Suppressor macrophage treated with lipopolysaccharide for 4 hours (primary cell): ENCODE measurements around the gene COL4A4.

ENCODE experiments used
- DNase-seq: peaks from one replicate; pipeline ENCODE4 v3.0.0-alpha.2; 2020

The COL4A4 gene

DNA sequence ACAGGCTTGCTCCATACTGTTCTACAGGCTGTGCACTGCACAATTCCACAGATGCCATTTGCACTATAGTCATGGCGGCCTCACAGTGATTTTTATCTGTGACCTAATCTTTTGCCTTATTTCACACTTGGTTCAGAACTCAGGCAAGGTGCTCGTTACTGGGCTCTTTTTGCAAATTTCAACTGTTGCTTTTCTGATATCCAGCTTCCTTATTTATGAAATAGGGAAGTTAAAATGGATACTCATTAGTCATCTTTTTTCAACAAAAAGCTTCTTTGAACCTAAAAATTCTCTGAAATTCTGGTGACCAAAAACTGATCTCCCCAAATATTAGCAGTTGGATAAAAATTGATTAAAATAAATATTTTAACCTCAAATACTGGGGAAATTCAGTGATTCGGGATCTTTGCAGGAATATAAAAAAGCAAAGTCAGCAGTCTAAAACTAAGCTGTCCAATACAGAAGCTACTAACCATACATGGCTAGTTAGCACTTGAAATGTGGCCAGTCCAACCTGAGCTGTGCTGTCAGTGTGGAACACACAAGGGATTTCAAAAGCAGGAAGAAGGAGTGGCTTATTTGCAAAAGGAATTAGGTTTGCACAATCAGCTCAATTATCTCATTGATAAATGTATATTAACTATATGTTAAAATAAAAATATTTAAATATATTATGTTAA is 134.4 kb downstream of the COL4A4 start:
- DNase-seq: peak; percentile 18

DNA sequence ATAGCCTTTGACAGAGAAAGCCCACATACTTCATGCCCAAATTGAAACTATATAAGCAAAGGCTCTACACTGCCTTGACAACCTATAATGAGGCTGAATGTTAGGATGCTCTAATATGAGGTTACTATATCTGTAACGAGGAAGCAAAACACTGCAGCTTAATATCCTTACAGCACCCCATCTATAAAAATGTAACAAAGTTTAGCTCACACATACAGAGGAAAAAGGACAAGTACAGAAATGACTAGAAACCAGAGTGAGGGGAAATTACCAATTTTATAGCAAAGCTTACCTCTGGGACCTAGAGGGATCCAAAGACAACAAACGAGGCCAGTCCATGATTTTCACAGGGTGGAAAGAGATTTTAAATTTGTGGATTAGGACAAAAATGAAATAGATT is 138.5 kb downstream of the COL4A4 start:
- no peak for DNase-seq

- DNase-seq: no peak
These were observed 141.4 kb downstream of the COL4A4 start for GRCh38 chr2:227022608-227023007.

GRCh38 chr2:227020416-227020815 is 143.6 kb downstream of the COL4A4 start:
- no peak for DNase-seq

GRCh38 chr2:227016894-227017293 is 147.1 kb downstream of the COL4A4 start:
- no peak for DNase-seq

DNA sequence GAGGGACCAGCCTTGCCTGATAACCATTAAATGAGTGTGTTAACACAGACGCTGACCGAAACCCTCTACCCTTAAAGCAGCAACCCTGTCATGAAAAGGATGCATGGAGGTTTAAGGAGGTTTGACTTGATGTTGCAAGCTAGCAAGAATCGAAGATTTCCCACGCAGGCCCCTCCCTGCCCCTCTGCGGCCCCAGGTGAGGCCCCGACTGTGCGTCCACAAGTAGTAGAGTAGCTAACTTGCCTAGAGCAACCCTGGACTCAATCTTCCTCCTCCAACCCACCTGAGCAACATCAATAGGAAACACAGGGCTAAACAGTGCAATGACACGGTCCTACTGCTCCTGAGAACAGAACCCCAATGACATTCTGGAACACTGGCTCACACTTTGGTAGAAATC is 150.1 kb downstream of the COL4A4 start:
- no peak for DNase-seq

DNA sequence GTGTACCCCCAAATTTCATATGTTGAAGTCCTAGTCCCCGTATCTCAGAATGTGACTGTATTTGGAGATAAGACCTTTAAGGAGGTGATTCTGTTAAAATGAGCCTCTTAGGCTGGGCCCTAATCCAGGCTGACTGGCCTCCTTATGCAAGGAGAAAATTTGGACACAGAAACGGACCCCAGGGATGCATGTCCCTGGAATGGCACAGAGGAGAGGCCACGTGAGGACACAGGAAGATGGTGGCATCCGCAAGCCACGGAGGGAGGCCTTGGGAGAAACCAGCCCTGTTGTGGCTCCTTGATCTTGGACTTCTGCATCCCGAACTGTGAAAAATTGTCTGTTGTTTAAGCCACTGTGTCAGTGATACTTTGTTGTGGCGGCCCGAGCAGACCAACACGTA is 150.7 kb downstream of the COL4A4 start:
- no peak for DNase-seq

DNA sequence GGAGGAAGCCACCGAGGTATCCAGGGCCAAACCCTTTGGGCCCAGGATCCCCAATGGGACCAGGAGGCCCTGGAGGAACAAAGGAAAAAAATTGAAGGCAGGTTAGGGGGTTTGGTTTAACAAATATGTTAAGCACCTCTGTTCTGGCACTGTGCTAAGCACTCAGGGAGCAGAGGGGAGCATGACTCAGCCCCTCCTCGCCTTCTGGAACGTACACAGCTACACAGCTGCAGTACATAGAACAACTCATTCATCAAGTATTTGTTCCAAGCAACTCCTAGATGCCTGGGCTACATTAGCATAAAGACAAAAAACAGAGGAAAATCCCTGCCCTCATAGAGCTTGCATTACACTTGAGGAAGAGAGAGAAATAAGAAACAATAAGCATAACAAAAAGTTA is 153.6 kb downstream of the COL4A4 start:
- DNase-seq: no peak

GRCh38 chr2:227007940-227008339 is 156.1 kb downstream of the COL4A4 start:
- no peak for DNase-seq

- DNase-seq: no peak
These were observed 156.9 kb downstream of the COL4A4 start for GRCh38 chr2:227007148-227007547.

- no peak for DNase-seq
These were observed 157.7 kb downstream of the COL4A4 start for GRCh38 chr2:227006189-227006897.

GRCh38 chr2:227004482-227004881 is 159.5 kb downstream of the COL4A4 start:
- no peak for DNase-seq

- no peak for DNase-seq
These were observed 163.9 kb downstream of the COL4A4 start for GRCh38 chr2:227000123-227000522.

DNA sequence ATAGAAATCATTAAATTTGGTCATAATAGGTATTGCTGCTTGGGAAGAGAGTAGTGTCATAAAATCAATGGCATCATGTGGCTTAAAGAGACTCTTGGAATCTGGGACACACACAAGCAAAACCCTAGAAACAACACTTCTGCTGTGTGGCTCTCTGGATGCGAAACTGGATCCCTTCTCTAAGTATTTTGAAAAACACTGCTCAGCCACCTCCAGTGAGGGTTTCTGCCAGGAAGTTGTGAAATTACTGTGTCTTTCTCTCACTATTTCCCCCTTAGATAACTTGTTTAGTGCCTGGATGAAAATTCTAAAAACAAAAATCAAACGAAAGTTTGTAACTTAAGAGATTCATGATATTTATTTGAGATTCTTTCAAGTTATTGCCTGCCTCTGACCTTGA is 164.3 kb downstream of the COL4A4 start:
- DNase-seq: no peak

GRCh38 chr2:226995625-226996041 is 168.4 kb downstream of the COL4A4 start:
- peak; percentile 2 for DNase-seq

DNA sequence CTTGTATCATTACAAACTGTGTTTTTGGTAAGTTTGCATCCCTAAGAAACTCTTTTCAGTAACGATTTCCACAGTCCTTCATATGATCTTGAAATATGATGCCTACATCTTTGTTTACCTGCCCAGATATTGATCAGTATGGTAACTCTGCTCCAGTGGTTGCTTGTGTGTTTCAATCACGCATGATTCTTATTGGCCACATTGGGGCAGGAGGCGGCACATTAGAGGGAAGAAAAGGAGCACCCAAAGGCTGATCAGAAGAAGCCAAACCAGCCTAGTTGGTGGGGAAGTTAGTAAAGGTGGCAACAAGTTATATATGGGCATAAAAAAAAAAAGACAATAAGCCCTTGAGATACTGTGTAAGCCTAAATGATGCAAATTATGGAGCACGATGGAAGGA is 169.2 kb downstream of the COL4A4 start:
- no peak for DNase-seq

- DNase-seq: no peak
These were observed 170.8 kb downstream of the COL4A4 start for GRCh38 chr2:226993171-226993570.

- no peak for DNase-seq
These were observed 172.3 kb downstream of the COL4A4 start for GRCh38 chr2:226991663-226992062.

GRCh38 chr2:226985583-226985946 is 178.4 kb downstream of the COL4A4 start:
- no peak for DNase-seq

DNA sequence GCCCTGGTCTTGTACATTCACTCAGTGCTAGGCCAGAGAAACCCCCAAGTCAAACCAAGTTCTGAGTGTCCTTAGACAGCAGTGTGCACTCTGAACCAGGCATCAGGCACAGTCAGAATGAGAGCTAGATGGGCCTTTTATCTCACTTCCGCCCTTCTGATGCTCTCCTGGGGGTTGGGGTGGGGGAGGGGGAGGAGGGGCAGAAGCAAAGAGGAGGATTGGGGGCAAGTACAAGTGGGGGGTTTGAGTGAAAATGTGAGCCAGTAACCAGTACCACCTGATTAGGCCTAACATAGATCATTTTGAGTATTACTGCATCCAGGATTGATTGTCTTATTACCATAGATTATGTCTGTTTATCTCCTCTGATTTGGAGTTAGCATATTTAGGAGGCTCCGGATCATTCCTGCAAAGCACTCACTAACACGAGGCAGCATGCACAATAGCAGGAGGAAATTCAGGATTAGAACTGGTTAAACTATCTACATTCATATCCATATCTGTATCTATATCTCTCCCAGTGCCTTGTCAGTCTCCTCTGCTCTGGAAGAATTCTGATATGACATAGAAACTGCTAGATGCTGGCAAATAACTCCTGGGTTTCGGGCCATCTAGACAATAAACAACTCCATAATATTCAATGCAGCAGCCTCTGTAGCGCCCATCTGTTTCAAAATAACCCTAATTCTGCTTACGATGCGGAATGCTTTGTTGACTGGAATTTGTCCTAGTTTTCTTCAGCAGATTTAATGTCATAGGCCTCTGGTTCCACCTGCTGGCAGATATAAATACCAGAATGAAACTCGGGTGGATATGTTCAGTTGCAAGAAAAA is 179.0 kb downstream of the COL4A4 start:
- DNase-seq: peak; percentile 29

- DNase-seq: no peak
These were observed 179.9 kb downstream of the COL4A4 start for GRCh38 chr2:226983895-226984749.

DNA sequence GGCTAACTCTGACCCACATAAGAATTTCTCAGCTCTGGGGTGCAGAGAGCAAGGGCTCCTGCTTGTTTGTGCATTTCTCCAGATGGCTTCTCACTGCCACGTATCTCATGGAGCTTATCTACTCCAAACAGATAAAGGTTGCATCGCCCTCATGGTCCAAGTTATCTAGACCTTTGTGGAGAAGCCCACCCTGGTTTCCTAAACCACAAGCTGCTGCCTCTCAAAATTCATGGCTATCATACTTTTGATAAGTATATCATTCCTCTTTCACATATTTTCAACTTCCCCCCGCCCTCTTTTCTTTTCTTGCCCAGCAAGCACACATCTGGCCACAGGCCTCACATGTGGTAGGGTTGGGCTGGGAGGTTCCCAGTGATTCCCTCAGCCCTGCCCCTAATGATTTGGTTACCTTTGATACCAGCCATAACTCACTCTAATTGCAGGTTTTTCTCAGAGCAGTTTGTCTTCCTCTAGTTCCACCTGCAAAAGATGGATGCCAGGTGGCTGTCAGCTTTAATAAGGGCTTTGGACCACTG is 182.1 kb downstream of the COL4A4 start:
- no peak for DNase-seq

DNA sequence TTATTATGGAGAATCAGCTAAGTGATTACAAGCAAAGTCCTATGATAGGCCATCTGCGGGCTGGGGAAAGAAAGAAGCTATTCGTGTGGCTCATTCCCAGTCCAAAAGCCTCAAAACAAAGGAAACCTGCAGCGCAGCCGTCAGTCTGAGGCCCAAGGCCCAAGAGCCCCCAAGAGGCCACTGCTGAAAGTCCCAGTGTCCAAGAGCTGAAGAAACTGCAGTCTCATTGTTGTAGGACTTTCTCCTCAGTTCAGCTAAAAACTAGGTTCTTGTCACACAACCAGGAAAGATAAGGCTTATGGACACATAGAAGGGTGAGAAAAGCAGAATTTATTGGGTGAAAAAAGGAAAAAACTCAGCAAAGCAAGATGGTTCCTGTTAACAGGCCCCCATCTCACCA is 185.0 kb downstream of the COL4A4 start:
- DNase-seq: no peak
